Activated T-cell treated with anti-CD3 and anti-CD28 coated beads, Interleukin-2, amount 50 U/mL, for 72 hours (primary cell): ENCODE data around the gene UBE2A. TPM values are rescaled to one million over a fixed set of nuclear protein-coding genes. Genes with fewer than 3 reads are reported as not detected.

Experiments used
- ATAC-seq, 2 donors: fragments of 150-1000 bp; cut with Tn5 transposase; replicated peaks in 1 of 2; 2 replicates each; pipeline ENCODE4 v1.10.0; 2021; ENCODE audit warnings: moderate library complexity in 2 of 2, mild to moderate bottlenecking in 1 of 2
- DNase-seq, 2 donors: peaks; one replicate each; pipeline ENCODE4 v3.0.0; 2021 to 2022; ENCODE audit warnings: mixed read lengths in 1 of 2
- H3K27ac Mint-ChIP-seq: one replicate; pipeline ENCODE4 v1.8.0; 2022; ENCODE audit warnings: mild to moderate bottlenecking, moderate library complexity, mixed read lengths
- H3K27me3 Mint-ChIP-seq: one replicate; pipeline ENCODE4 v1.8.0; 2022; ENCODE audit warnings: low read depth, mixed read lengths
- H3K36me3 Mint-ChIP-seq, 2 donors: one replicate each; pipeline ENCODE4 v1.8.0; 2022; ENCODE audit warnings: mixed read lengths in 2 of 2, mild to moderate bottlenecking in 1 of 2; ENCODE audit not compliant: insufficient read depth in 2 of 2
- H3K4me1 Mint-ChIP-seq: one replicate; pipeline ENCODE4 v1.8.0; 2022; ENCODE audit warnings: low read depth, mixed read lengths
- H3K4me3 Mint-ChIP-seq, 2 donors: one replicate each; pipeline ENCODE4 v1.8.0; 2022; ENCODE audit warnings: mild to moderate bottlenecking in 2 of 2, mixed read lengths in 2 of 2, moderate library complexity in 2 of 2
- H3K9me3 Mint-ChIP-seq, 2 donors: one replicate each; pipeline ENCODE4 v1.8.0; 2022; ENCODE audit warnings: mixed read lengths in 2 of 2
- total RNA-seq, 2 donors: library from RNA; stranded (reverse); gene quantifications; one replicate each; pipeline ENCODE4 v1.2.3, GENCODE V29; 2022

Gene UBE2A
- total RNA-seq, 2 donors from 2014 or later = 75.6 to 84.8 TPM

DNA sequence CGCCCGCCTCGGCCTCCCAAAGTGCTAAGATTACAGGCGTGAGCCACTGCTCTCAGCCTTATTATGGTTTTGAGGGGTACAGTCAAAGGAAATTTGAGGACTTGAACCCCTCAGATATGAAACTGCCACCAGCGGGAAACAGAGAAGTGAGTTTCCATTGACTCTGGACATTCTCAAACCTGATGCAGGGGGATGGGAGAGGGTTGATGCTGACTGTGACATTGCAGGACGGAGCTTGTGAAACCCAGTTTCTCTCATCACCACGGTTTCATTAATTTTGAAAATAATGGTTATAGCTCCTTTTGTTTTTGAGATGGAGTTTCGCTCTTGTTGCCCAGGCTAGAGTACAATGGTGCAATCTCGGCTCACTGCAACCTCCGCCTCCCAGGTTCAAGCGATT is 50.1 kb downstream of the UBE2A start:
- no peaks in the 10 kb centered on the region for H3K4me1 Mint-ChIP-seq
- H3K36me3 Mint-ChIP-seq = peaks cover 5 to 28% of the 10 kb centered on the region in 2 donors
- H3K4me3 Mint-ChIP-seq = no peak overlapping the region
- no peaks in the 10 kb centered on the region for H3K27me3 Mint-ChIP-seq
- no peak overlapping the region for H3K27ac Mint-ChIP-seq
- no peak for DNase-seq
- ATAC-seq = no peak
- no peaks in the 10 kb centered on the region for H3K9me3 Mint-ChIP-seq

- Mint-ChIP-seq H3K4me3 (no peak overlapping the region), H3K36me3 (peaks cover 5 to 26% of the 10 kb centered on the region in 2 donors), H3K27ac (no peak overlapping the region), H3K27me3 (no peaks in the 10 kb centered on the region), H3K9me3 (no peaks in the 10 kb centered on the region), H3K4me1 (no peaks in the 10 kb centered on the region)
- no peak for ATAC-seq
- no peak for DNase-seq
Measured at GRCh38 chrX:119624951-119625668, 50.7 kb downstream of the UBE2A start.

GRCh38 chrX:119625843-119626242 is 51.5 kb downstream of the UBE2A start:
- Mint-ChIP-seq H3K27me3 (no peaks in the 10 kb centered on the region), H3K4me1 (no peaks in the 10 kb centered on the region), H3K27ac (no peak overlapping the region), H3K9me3 (no peaks in the 10 kb centered on the region), H3K36me3 (peaks cover 5 to 26% of the 10 kb centered on the region in 2 donors), H3K4me3 (no peak overlapping the region)
- ATAC-seq (no peak), DNase-seq (no peak)

Other genes starting within 250 kb of the UBE2A start
- 1 to 10 TPM; 8.9 to 9.8 TPM for gene SLC25A43, start 175.2 kb upstream of the UBE2A start, total RNA-seq
- gene SLC25A5, start 106.1 kb upstream of the UBE2A start, total RNA-seq = 100 to 1,000 TPM; 487 to 558 TPM
- 10 to 100 TPM; 22.1 to 23.5 TPM for gene STEEP1, start 9.2 kb upstream of the UBE2A start, total RNA-seq
- 10 to 100 TPM; 15.9 to 18.8 TPM for gene NKRF, start 31.9 kb downstream of the UBE2A start, total RNA-seq
- 100 to 1,000 TPM; 183 to 275 TPM for gene SEPTIN6, start 118.6 kb downstream of the UBE2A start, total RNA-seq
- gene SOWAHD, start 184.0 kb downstream of the UBE2A start, total RNA-seq = under 1 TPM; 0.46 to 0.50 TPM
- gene RPL39, start 217.1 kb downstream of the UBE2A start, total RNA-seq = 1,000 to 10,000 TPM; 2,946 to 2,967 TPM